ENCODE results near the gene ULK2. TPM values are rescaled to one million over a fixed set of nuclear protein-coding genes. Genes with fewer than 3 reads are reported as not detected.

ULK2 gene
- total and polyA plus RNA-seq, 8 donors: 0.29 to 254 (median 9.1) TPM

DNA sequence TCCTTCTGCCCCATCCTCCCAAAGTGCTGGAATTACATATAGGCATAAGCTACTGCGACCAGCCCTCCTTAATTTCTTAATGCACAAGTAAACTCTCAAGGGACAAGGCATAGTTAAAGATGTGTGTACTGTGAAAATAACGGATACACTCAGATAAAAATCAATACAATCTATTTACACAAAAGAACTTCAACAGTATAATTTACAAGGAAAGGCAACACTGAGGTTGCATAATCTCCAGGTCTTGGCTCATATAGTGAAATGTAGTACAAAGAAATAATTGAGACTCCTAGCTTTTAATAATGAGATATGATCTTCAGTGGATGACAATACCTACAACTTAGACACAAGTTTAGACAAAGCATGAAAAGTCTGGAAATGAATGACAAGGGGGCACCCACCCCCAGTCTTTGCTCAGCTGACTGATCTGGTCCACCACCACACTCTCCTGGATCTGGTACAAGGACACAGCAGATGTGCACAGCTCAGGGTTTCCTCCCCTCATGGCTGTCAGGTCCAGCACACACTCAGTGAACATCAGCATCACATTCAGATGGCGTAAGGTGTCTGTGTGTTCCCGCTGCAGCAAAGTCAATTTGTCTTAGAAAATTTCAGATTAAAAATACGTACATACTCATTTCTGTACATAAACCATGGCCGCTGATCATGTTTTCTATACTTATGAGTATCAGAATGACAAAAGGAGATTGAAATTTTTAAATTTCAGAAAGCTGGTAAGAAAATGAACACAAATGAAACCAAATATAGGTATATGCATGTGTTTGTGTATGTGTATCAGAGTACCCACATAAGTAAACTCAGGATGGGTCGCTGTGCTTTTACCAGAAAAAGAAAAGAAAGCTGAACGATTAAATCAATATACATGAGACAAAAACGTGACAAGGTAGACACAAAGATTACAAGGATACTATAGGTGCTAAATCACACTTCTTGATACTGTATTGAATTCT is 86.0 kb downstream of the ULK2 start:
- TF ChIP-seq EP300 (IDR thresholded peaks at IDR 0.05) (no peak), POLR2AphosphoS5 (IDR thresholded peaks at IDR 0.05) (no peak), POLR2A (IDR thresholded peaks at IDR 0.05) (no peak)
- TF ChIP-seq, protein P1, sequence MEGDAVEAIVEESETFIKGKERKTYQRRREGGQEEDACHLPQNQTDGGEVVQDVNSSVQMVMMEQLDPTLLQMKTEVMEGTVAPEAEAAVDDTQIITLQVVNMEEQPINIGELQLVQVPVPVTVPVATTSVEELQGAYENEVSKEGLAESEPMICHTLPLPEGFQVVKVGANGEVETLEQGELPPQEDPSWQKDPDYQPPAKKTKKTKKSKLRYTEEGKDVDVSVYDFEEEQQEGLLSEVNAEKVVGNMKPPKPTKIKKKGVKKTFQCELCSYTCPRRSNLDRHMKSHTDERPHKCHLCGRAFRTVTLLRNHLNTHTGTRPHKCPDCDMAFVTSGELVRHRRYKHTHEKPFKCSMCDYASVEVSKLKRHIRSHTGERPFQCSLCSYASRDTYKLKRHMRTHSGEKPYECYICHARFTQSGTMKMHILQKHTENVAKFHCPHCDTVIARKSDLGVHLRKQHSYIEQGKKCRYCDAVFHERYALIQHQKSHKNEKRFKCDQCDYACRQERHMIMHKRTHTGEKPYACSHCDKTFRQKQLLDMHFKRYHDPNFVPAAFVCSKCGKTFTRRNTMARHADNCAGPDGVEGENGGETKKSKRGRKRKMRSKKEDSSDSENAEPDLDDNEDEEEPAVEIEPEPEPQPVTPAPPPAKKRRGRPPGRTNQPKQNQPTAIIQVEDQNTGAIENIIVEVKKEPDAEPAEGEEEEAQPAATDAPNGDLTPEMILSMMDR (IDR thresholded peaks at IDR 0.05): no peak
- no peaks in the 10 kb centered on the region for H3K9me3 ChIP-seq
- H3K4me1 ChIP-seq: no peaks in the 10 kb centered on the region
- peaks cover 13 to 85% (median 83%) of the 10 kb centered on the region in 4 donors for H3K36me3 ChIP-seq
- no peak overlapping the region for H3K27ac ChIP-seq
- DNase-seq: no peak
- H3K4me3 ChIP-seq: no peak overlapping the region
- 83 to 88% (median 84%) methylated on average over 9 of the region's 9 CpGs for WGBS, 5 donors
- H3K27me3 ChIP-seq: no peaks in the 10 kb centered on the region
- intact Hi-C loops (cut with DNase I; ENCODE audit: low total_unique reads): no loop called here

DNA sequence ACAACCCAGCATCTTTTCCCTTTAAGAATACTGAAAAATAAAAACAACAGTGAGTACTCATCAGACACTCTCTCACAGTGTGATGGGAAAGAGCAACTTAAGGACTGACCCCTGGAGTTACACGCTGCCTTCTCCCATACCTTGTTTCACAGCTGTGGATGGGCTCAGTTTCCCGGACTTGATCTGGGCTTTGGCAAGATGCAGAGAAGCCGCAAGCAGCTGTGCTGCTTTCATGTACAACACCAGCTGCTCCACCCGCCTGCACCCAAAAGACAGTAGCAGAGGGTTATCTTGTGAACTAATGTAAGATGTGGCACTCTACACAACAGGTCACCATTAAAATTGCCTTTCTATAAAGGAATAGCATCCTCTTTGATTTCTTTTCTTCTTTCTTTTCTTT is 86.9 kb downstream of the ULK2 start:
- H3K27ac ChIP-seq: no peak overlapping the region
- WGBS, 5 donors: 92 to 97% (median 94%) methylated on average over 4 of the region's 4 CpGs
- intact Hi-C loops (cut with DNase I; ENCODE audit: low total_unique reads): no loop called here
- H3K9me3 ChIP-seq: no peaks in the 10 kb centered on the region
- H3K27me3 ChIP-seq: no peaks in the 10 kb centered on the region
- H3K36me3 ChIP-seq: peaks cover 16 to 90% (median 88%) of the 10 kb centered on the region in 4 donors
- no peaks in the 10 kb centered on the region for H3K4me1 ChIP-seq
- no peak for TF ChIP-seq POLR2A (IDR thresholded peaks at IDR 0.05)
- TF ChIP-seq, protein P1 (IDR thresholded peaks at IDR 0.05): no peak
- no peak for TF ChIP-seq POLR2AphosphoS5 (IDR thresholded peaks at IDR 0.05)
- no peak for TF ChIP-seq EP300 (IDR thresholded peaks at IDR 0.05)
- DNase-seq: no peak
- H3K4me3 ChIP-seq: no peak overlapping the region

DNA sequence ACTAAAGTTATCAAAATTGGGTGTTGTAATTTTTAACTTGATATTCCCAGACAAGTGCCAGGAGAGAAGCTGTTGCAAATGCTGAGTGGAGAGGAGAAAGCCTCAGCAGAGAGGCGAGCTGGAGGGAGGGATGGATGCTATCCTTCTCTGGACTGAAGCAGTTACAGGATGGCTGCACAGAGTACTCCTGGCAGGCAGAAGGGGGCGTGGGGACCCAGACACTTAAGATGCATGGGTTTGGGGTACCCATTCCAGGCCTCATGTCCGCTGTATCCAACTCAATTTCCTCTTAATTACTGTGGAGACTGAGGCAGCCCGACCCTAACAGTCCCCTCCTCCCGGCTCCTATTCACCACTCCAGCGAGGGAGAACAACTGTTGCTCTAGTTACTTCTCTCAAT is 94.2 kb downstream of the ULK2 start:
- Histone ChIP-seq H3K4me3 (no peak overlapping the region), H3K27me3 (no peaks in the 10 kb centered on the region), H3K9me3 (no peaks in the 10 kb centered on the region), H3K4me1 (peaks cover 0 to 4% (median 0%) of the 10 kb centered on the region in 4 donors), H3K27ac (no peak overlapping the region), H3K36me3 (peaks cover 17 to 74% (median 66%) of the 10 kb centered on the region in 4 donors)
- DNase-seq: no peak
- 80 to 95% (median 93%) methylated on average over 6 of the region's 6 CpGs for WGBS, 5 donors
- intact Hi-C loops (cut with DNase I; ENCODE audit: low total_unique reads): no loop called here
- TF ChIP-seq POLR2A (IDR thresholded peaks at IDR 0.05) (no peak), POLR2AphosphoS5 (IDR thresholded peaks at IDR 0.05) (no peak), EP300 (IDR thresholded peaks at IDR 0.05) (no peak)
- TF ChIP-seq, protein P1 (IDR thresholded peaks at IDR 0.05): no peak

DNA sequence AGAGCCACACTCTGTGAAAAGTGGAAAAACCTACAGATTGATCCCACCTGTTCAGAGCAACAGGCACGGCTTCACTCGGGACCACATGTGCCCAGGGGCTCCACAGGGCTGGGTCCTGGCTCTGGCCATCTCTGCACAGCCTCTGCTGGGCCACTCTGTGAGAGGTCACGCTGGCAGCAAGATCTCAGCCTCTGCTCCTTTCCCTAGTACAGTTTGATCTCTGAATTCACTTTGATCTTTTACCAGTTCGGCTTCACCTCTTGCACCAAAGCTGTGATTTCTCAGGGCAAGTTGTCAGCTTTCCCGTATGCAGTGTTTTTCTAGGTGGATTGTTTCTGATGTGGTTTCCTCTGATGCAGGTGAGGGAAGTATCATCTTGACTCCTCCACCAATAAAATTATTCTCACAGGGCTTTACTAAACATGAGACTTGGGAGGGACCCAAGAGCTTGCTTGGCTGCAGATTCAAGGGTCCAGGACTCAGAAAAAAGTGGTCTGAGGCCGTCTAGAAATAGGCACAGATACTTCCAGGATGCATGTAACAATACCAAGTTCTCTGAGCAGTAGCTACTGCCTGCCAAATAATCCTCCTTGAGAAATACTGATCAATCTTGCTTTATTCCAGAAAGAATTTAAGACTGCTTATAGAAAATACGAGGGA is 95.6 kb downstream of the ULK2 start:
- Histone ChIP-seq H3K27ac (no peak overlapping the region), H3K4me3 (no peak overlapping the region), H3K36me3 (peaks cover 11 to 60% (median 51%) of the 10 kb centered on the region in 4 donors), H3K4me1 (peaks cover 0 to 4% (median 0%) of the 10 kb centered on the region in 4 donors), H3K27me3 (no peaks in the 10 kb centered on the region), H3K9me3 (no peaks in the 10 kb centered on the region)
- 60 to 77% (median 64%) methylated on average over 7 of the region's 7 CpGs for WGBS, 5 donors
- no peak for TF ChIP-seq POLR2AphosphoS5 (IDR thresholded peaks at IDR 0.05)
- TF ChIP-seq, protein P1 (IDR thresholded peaks at IDR 0.05): no peak
- no peak for TF ChIP-seq POLR2A (IDR thresholded peaks at IDR 0.05)
- no peak for TF ChIP-seq EP300 (IDR thresholded peaks at IDR 0.05)
- DNase-seq: peak in 1 of 2 donors; percentile 39
- intact Hi-C loops (cut with DNase I; ENCODE audit: low total_unique reads): no loop called here
